Uterus (tissue), 4 donors: ENCODE results near the gene DPM3. TPM values are rescaled to one million over a fixed set of nuclear protein-coding genes. Genes with fewer than 3 reads are reported as not detected.

Source experiments
- DNase-seq, 2 donors: peaks; one replicate each; pipeline ENCODE4 v3.0.0-alpha.2; 2019 to 2020
- H3K27ac ChIP-seq, 2 donors: fragments of 200-600 bp; sonication (generic); 1 replicate in 1 of 2; 2 replicates in 1 of 2; pipeline ENCODE4 v1.5.1; 2016 to 2018
- H3K27me3 ChIP-seq, 2 donors: fragments of 200-600 bp; sonication (generic); one replicate each; pipeline ENCODE4 v1.5.1; 2018 to 2019; ENCODE audit warnings: control low read depth in 1 of 2
- H3K36me3 ChIP-seq, 2 donors: fragments of 200-600 bp; sonication (generic); one replicate each; pipeline ENCODE4 v1.5.1; 2019; ENCODE audit warnings: control low read depth in 1 of 2
- H3K4me1 ChIP-seq, 2 donors: fragments of 200-600 bp; sonication (generic); one replicate each; pipeline ENCODE4 v1.5.1; 2018 to 2019; ENCODE audit warnings: control low read depth in 1 of 2
- H3K4me3 ChIP-seq, 2 donors: fragments of 200-600 bp; sonication (generic); 1 replicate in 1 of 2; 2 replicates in 1 of 2; pipeline ENCODE4 v1.5.1; 2018 to 2019; ENCODE audit warnings: mild to moderate bottlenecking in 1 of 2
- H3K9me3 ChIP-seq, 2 donors: fragments of 200-600 bp; sonication (generic); one replicate each; pipeline ENCODE4 v1.5.1; 2019; ENCODE audit warnings: control low read depth in 1 of 2
- CTCF ChIP-seq, 4 experiments: fragments of 200-600 bp in 2 of 4; fragments of 450-650 bp in 2 of 4; sonication (generic) in 2 of 4; IDR thresholded peaks; one replicate each; pipeline ENCODE4 v1.5.1; 2016 to 2019; ENCODE audit warnings: antibody characterized with exemption in 4 of 4, mild to moderate bottlenecking in 2 of 4, moderate library complexity in 1 of 4
- POLR2A ChIP-seq, 2 donors: fragments of 450-650 bp; IDR thresholded peaks; one replicate each; pipeline ENCODE4 v1.6.1; 2016; ENCODE audit warnings: antibody characterized with exemption in 2 of 2, mild to moderate bottlenecking in 1 of 2, moderate library complexity in 1 of 2
- intact Hi-C: fragments of 100-400 bp; cut with DNase I; formaldehyde crosslinking; loops from one replicate; pipeline ENCODE4 v1.15.1; 2023; ENCODE audit warnings: low total_unique reads
- total RNA-seq, 4 donors: library from RNA; depleted of rRNA in 3 of 4; stranded (reverse); fragments of >200 nt in 3 of 4; gene quantifications; one replicate each; pipeline versions ENCODE4 v1.1.0 to v1.2.4, GENCODE V29; 2014 to 2023
- donor health status: DM: yes; HTN: yes; CAD: no.

The DPM3 gene
- total RNA-seq, 4 donors from 2014 or later, result 36.1 to 94.4 (median 85.4) TPM

- no peak for TF ChIP-seq CTCF (IDR thresholded peaks at IDR 0.05)
- H3K27me3 ChIP-seq, result no peaks in the 10 kb centered on the region
- intact Hi-C loops, result loop anchor here (5.0 kb wide), 1 partner anchor 53 kb away; no protein-coding TSS in a partner anchor
These were observed 34.3 kb upstream of the DPM3 start for GRCh38 chr1:155174324-155175280.

DNA sequence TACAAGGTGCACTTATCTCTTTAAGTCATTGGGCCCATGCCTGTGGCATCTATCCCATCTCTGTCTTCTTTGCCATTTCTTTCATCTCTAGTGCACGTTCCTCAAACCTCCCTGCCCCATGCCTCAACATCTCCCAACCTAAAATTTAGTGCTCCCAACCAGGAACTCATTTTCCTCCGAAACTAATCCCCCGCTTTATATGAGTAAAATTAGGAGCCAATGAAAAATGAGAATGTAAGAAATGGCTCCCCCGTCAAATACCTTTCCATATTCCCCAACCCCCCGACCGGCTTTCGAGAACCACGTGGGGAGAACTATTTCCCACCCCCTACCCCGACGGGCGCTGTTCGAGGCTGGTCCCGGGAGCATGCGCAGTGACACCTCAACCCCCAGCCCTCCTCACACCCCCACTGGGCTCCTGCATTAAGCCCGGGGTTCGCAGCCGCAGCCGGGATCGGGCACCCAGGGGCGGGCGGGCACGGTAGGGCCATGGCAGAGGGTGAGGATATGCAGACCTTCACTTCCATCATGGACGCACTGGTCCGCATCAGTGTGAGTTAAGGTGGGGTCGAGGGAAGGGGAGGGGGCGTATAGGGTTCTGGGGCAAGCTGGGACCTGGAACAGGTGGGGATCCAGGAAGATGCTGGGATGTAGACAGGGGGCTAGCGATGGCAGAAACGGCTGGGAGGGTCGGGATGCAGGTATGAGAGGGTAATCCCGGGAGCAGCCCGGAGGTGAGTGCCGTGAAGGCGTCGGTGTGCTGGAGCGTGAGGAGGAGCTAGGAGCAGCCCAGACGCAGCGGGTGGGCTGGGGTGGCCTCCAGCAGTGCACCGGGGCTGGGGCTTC is 33.4 kb upstream of the DPM3 start, which contains the start of gene TRIM46:
Gene TRIM46, plus strand, starts transcription at position 372 of the 846 bp plus-strand sequence. Its CDS starts 118 bp downstream, at position 490.
- Histone ChIP-seq H3K9me3 (no peaks in the 10 kb centered on the region), H3K27ac (peak within 1 kb of the TSS; percentile 89 to 95), H3K27me3 (no peaks in the 10 kb centered on the region), H3K4me3 (peak within 1 kb of the TSS; percentile 79 to 90), H3K36me3 (no peaks in the 10 kb centered on the region), H3K4me1 (peaks cover 0 to 4% of the 10 kb centered on the region in 2 donors)
- DNase-seq, result no peak
- TF ChIP-seq POLR2A (IDR thresholded peaks at IDR 0.05) (no peak), CTCF (IDR thresholded peaks at IDR 0.05) (no peak)
- intact Hi-C loops, result no loop called here

More at GRCh38 chr1:155174324-155175280, 34.3 kb upstream of the DPM3 start:
- H3K4me1 ChIP-seq, result peaks cover 0 to 4% of the 10 kb centered on the region in 2 donors
- H3K36me3 ChIP-seq, result no peaks in the 10 kb centered on the region
- H3K4me3 ChIP-seq, result peak overlapping the region; percentile 79 to 90
- no peaks in the 10 kb centered on the region for H3K9me3 ChIP-seq
- no peak for DNase-seq
- H3K27ac ChIP-seq, result peak overlapping the region; percentile 46 to 95

DNA sequence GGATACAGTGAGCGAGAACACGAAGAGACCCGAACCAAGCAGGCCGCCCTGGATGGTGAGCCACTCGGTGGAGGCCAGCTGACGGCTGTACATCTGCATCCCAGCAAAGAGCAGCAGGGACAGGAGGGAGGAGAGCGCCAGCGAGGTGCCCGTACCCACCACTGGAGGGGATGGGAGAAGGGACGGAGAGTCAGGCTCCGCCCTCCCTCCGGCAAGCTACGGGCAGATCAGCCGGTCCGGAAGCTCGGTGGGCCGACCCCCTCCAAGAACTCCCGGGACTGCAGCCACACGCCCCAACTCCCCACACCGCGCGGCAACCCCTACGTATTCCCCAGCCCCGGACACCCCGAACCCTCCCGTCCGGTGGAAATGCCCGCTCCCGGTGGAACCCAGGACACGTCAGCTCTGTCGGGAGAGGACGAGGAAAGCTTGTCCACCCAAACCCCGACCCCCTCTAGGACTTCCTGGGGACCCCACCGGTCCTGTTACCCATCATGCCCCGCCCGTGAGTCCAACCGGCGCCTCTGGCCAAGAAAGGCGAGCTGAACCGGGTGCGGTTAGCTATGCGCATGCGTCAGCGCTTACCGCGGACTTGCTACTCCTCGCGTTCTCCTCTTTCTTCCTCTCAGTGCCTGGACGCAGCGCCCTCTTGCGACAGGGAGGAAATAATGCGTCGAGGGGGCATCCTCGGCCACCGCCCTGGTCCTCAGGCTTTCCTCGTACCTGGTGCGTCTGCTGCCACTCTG is 32.6 kb upstream of the DPM3 start, which contains the start of gene KRTCAP2:
Gene KRTCAP2, minus strand, starts transcription at position 573 of the 746 bp plus-strand sequence. Its CDS starts 80 bp downstream, at position 493.
- Histone ChIP-seq H3K36me3 (no peaks in the 10 kb centered on the region), H3K9me3 (no peaks in the 10 kb centered on the region), H3K27me3 (no peaks in the 10 kb centered on the region), H3K4me1 (peaks cover 0 to 7% of the 10 kb centered on the region in 2 donors), H3K4me3 (peak within 1 kb of the TSS; percentile 79 to 90), H3K27ac (peak within 1 kb of the TSS; percentile 89 to 95)
- peak; percentile 94 to 95 for DNase-seq
- TF ChIP-seq CTCF (IDR thresholded peaks at IDR 0.05) (peak; percentile 88 to 99 (median 97)), POLR2A (IDR thresholded peaks at IDR 0.05) (peak; percentile 48 to 67)
- intact Hi-C loops, result no loop called here

GRCh38 chr1:155171836-155172731 is 31.8 kb upstream of the DPM3 start:
- DNase-seq, result no peak
- Histone ChIP-seq H3K4me1 (peaks cover 0 to 14% of the 10 kb centered on the region in 2 donors), H3K9me3 (no peaks in the 10 kb centered on the region), H3K27ac (peak overlapping the region; percentile 89 to 95), H3K4me3 (peak overlapping the region; percentile 79 to 90), H3K27me3 (no peaks in the 10 kb centered on the region), H3K36me3 (no peaks in the 10 kb centered on the region)
- intact Hi-C loops, result loop anchor here (2.0 kb wide), 1 partner anchor 79 kb away; no protein-coding TSS in a partner anchor
- TF ChIP-seq CTCF (IDR thresholded peaks at IDR 0.05) (no peak), POLR2A (IDR thresholded peaks at IDR 0.05) (no peak)
